ENCODE measurements around the gene MAZ.

The MAZ gene

GRCh38 chr16:29809850-29810698, 3.7 kb downstream of the MAZ start:
- DNase-seq (ENCODE audit: low spot score) = no peak

- DNase-seq (ENCODE audit: low spot score) = no peak
These were observed 4.4 kb downstream of the MAZ start for GRCh38 chr16:29810699-29811169.

GRCh38 chr16:29811170-29811895, 5.0 kb downstream of the MAZ start:
- DNase-seq (ENCODE audit: low spot score) = peak; percentile 88

- DNase-seq (ENCODE audit: low spot score) = peak; percentile 28
These were observed 5.8 kb downstream of the MAZ start, which contains the start of gene PRRT2 for GRCh38 chr16:29811896-29812665. Gene PRRT2 (plus strand): TSS chr16:29812193. CDS start chr16:29813055, 862 bp downstream.

GRCh38 chr16:29812754-29813643, 6.7 kb downstream of the MAZ start:
- no peak for DNase-seq (ENCODE audit: low spot score)

- DNase-seq (ENCODE audit: low spot score) = no peak
These were observed 7.6 kb downstream of the MAZ start for GRCh38 chr16:29813644-29814562.

- DNase-seq (ENCODE audit: low spot score) = no peak
These were observed 8.3 kb downstream of the MAZ start for GRCh38 chr16:29814592-29814991.

- no peak for DNase-seq (ENCODE audit: low spot score)
These were observed 8.8 kb downstream of the MAZ start for GRCh38 chr16:29815032-29815721.

GRCh38 chr16:29815793-29816693, 9.7 kb downstream of the MAZ start, which contains the start of gene PAGR1:
Gene PAGR1 (plus strand): TSS chr16:29816152. CDS start chr16:29816526, 374 bp downstream.
- peak; percentile 97 for DNase-seq (ENCODE audit: low spot score)

- no peak for DNase-seq (ENCODE audit: low spot score)
These were observed 10.5 kb downstream of the MAZ start for GRCh38 chr16:29816694-29817441.

GRCh38 chr16:29818082-29818481, 11.8 kb downstream of the MAZ start:
- DNase-seq (ENCODE audit: low spot score) = no peak

- no peak for DNase-seq (ENCODE audit: low spot score)
These were observed 13.2 kb downstream of the MAZ start for GRCh38 chr16:29819506-29819905.

GRCh38 chr16:29820271-29820701, 14.0 kb downstream of the MAZ start, which contains the start of gene MVP:
Gene MVP (plus strand): TSS chr16:29820462. CDS start chr16:29830550, 10,088 bp downstream.
- DNase-seq (ENCODE audit: low spot score) = peak; percentile 66

- peak; percentile 49 for DNase-seq (ENCODE audit: low spot score)
These were observed 14.7 kb downstream of the MAZ start for GRCh38 chr16:29820730-29821642.

GRCh38 chr16:29821643-29822115, 15.3 kb downstream of the MAZ start:
- DNase-seq (ENCODE audit: low spot score) = no peak

- DNase-seq (ENCODE audit: low spot score) = no peak
These were observed 18.3 kb downstream of the MAZ start for GRCh38 chr16:29824589-29825144.

Measured in hematopoietic multipotent progenitor cell treated with erythropoietin and hydrocortisone succinate and interleukin-3 and kit ligand, for 17 days (in vitro differentiated cells).